Lower lobe of right lung (tissue), 2 donors: ENCODE data around the gene NCAM2. TPM values are rescaled to one million over a fixed set of nuclear protein-coding genes. Genes with fewer than 3 reads are reported as not detected.

Experiments
- ATAC-seq, 2 donors: fragments of 200-7000 bp; cut with Tn5 transposase; one replicate each; pipeline ENCODE4 v1.9.1; 2020 to 2022; ENCODE audit warnings: mild to moderate bottlenecking in 2 of 2, moderate library complexity in 2 of 2
- DNase-seq: peaks from one replicate; pipeline ENCODE4 v3.0.0-alpha.2; 2020
- H3K27ac ChIP-seq: fragments of 200-600 bp; one replicate; pipeline ENCODE4 v1.8.0; 2022
- H3K27me3 ChIP-seq: fragments of 200-600 bp; one replicate; pipeline ENCODE4 v1.8.0; 2022; ENCODE audit warnings: low read depth
- H3K36me3 ChIP-seq: fragments of 200-600 bp; one replicate; pipeline ENCODE4 v1.8.0; 2022; ENCODE audit warnings: mild to moderate bottlenecking
- H3K4me1 ChIP-seq: fragments of 200-600 bp; one replicate; pipeline ENCODE4 v1.8.0; 2022
- H3K4me3 ChIP-seq: fragments of 200-600 bp; one replicate; pipeline ENCODE4 v1.8.0; 2022; ENCODE audit warnings: mild to moderate bottlenecking
- H3K9me3 ChIP-seq: fragments of 200-600 bp; one replicate; pipeline ENCODE4 v1.8.0; 2022
- CTCF ChIP-seq: fragments of 200-600 bp; IDR thresholded peaks from one replicate; pipeline ENCODE4 v1.8.0; 2022; ENCODE audit warnings: antibody characterized with exemption, mild to moderate bottlenecking
- intact Hi-C: fragments of 100-400 bp; cut with DNase I; formaldehyde crosslinking; loops from one replicate; pipeline ENCODE4 v1.11.0; 2022
- total RNA-seq: library from RNA; stranded (reverse); fragmentation: NEBNext Ultra II Directional; extraction: Animal tissue kit (Norgen Biotek cat#: 25700); gene quantifications from one replicate; pipeline ENCODE4 v1.2.1, GENCODE V29; 2021
- donor health status: DM: no; HTN: yes; CAD: no; lungs with severe emphysema.

NCAM2 gene
- total RNA-seq, 1 donor from 2014 or later, result 8.8 TPM

GRCh38 chr21:21003701-21004100 lies 5.5 kb downstream of the NCAM2 start:
- Histone ChIP-seq H3K36me3 (no peaks in the 10 kb centered on the region), H3K27ac (no peak overlapping the region), H3K27me3 (no peaks in the 10 kb centered on the region), H3K4me3 (no peak overlapping the region), H3K9me3 (no peaks in the 10 kb centered on the region), H3K4me1 (no peaks in the 10 kb centered on the region)
- ATAC-seq (no peak), DNase-seq (no peak)
- TF ChIP-seq CTCF, result peak; percentile 29
- intact Hi-C loops, result no loop called here

GRCh38 chr21:21007606-21008005 lies 9.4 kb downstream of the NCAM2 start:
- H3K27me3 ChIP-seq, result no peaks in the 10 kb centered on the region
- intact Hi-C loops, result no loop called here
- no peak for DNase-seq
- no peak for TF ChIP-seq CTCF
- H3K4me3 ChIP-seq, result no peak overlapping the region
- H3K9me3 ChIP-seq, result no peaks in the 10 kb centered on the region
- ATAC-seq, result no peak
- no peaks in the 10 kb centered on the region for H3K4me1 ChIP-seq
- H3K27ac ChIP-seq, result no peak overlapping the region
- H3K36me3 ChIP-seq, result no peaks in the 10 kb centered on the region

GRCh38 chr21:21010228-21010627 lies 12.0 kb downstream of the NCAM2 start:
- intact Hi-C loops, result no loop called here
- DNase-seq, result no peak
- H3K36me3 ChIP-seq, result no peaks in the 10 kb centered on the region
- no peak for TF ChIP-seq CTCF
- H3K27me3 ChIP-seq, result no peaks in the 10 kb centered on the region
- H3K9me3 ChIP-seq, result no peaks in the 10 kb centered on the region
- no peak for ATAC-seq
- H3K4me1 ChIP-seq, result no peaks in the 10 kb centered on the region
- H3K27ac ChIP-seq, result no peak overlapping the region
- no peak overlapping the region for H3K4me3 ChIP-seq

- ATAC-seq (no peak), DNase-seq (no peak)
- Histone ChIP-seq H3K9me3 (no peaks in the 10 kb centered on the region), H3K4me3 (no peak overlapping the region), H3K36me3 (no peaks in the 10 kb centered on the region), H3K4me1 (no peaks in the 10 kb centered on the region), H3K27me3 (no peaks in the 10 kb centered on the region), H3K27ac (no peak overlapping the region)
- TF ChIP-seq CTCF, result no peak
- intact Hi-C loops, result no loop called here
Observed at GRCh38 chr21:21010698-21011097, 12.5 kb downstream of the NCAM2 start.

- DNase-seq (no peak), ATAC-seq (no peak)
- H3K4me3 ChIP-seq, result no peak overlapping the region
- H3K4me1 ChIP-seq, result no peaks in the 10 kb centered on the region
- no peak for TF ChIP-seq CTCF
- intact Hi-C loops, result no loop called here
- H3K9me3 ChIP-seq, result no peaks in the 10 kb centered on the region
- H3K27ac ChIP-seq, result no peak overlapping the region
- no peaks in the 10 kb centered on the region for H3K27me3 ChIP-seq
- no peaks in the 10 kb centered on the region for H3K36me3 ChIP-seq
Observed at GRCh38 chr21:21018821-21019220, 20.6 kb downstream of the NCAM2 start.

GRCh38 chr21:21019681-21020080 lies 21.5 kb downstream of the NCAM2 start:
- no peaks in the 10 kb centered on the region for H3K27me3 ChIP-seq
- no peak overlapping the region for H3K4me3 ChIP-seq
- no peaks in the 10 kb centered on the region for H3K36me3 ChIP-seq
- intact Hi-C loops, result no loop called here
- H3K4me1 ChIP-seq, result no peaks in the 10 kb centered on the region
- no peaks in the 10 kb centered on the region for H3K9me3 ChIP-seq
- ATAC-seq (no peak), DNase-seq (no peak)
- no peak for TF ChIP-seq CTCF
- H3K27ac ChIP-seq, result no peak overlapping the region
